ENCODE data around the gene KDELR1.
A peak's percentile ranks its signal among the peaks of the same experiment; 100 is the strongest.

KDELR1 gene

GRCh38 chr19:48371367-48371766 is 20.0 kb downstream of the KDELR1 start:
- Mint-ChIP-seq H3K4me3 (no peak overlapping the region), H3K4me1 (ENCODE audit: low read depth) (no peaks in the 10 kb centered on the region), H3K27ac (no peak overlapping the region), H3K36me3 (ENCODE audit: low read depth) (no peaks in the 10 kb centered on the region), H3K27me3 (no peaks in the 10 kb centered on the region), H3K9me3 (no peaks in the 10 kb centered on the region)
- no peak for DNase-seq

- H3K4me3 Mint-ChIP-seq = no peak overlapping the region
- H3K27me3 Mint-ChIP-seq = no peaks in the 10 kb centered on the region
- H3K36me3 Mint-ChIP-seq (ENCODE audit: low read depth) = no peaks in the 10 kb centered on the region
- H3K4me1 Mint-ChIP-seq (ENCODE audit: low read depth) = no peaks in the 10 kb centered on the region
- DNase-seq = no peak
- H3K27ac Mint-ChIP-seq = no peak overlapping the region
- no peaks in the 10 kb centered on the region for H3K9me3 Mint-ChIP-seq
Observed at GRCh38 chr19:48370955-48371354, 20.4 kb downstream of the KDELR1 start.

GRCh38 chr19:48368936-48369335 is 22.4 kb downstream of the KDELR1 start:
- H3K4me3 Mint-ChIP-seq = no peak overlapping the region
- H3K27ac Mint-ChIP-seq = no peak overlapping the region
- no peak for DNase-seq
- no peaks in the 10 kb centered on the region for H3K36me3 Mint-ChIP-seq (ENCODE audit: low read depth)
- no peaks in the 10 kb centered on the region for H3K27me3 Mint-ChIP-seq
- H3K4me1 Mint-ChIP-seq (ENCODE audit: low read depth) = peaks cover 11% of the 10 kb centered on the region
- no peaks in the 10 kb centered on the region for H3K9me3 Mint-ChIP-seq

- Mint-ChIP-seq H3K9me3 (no peaks in the 10 kb centered on the region), H3K27ac (no peak overlapping the region), H3K36me3 (ENCODE audit: low read depth) (peaks cover 6% of the 10 kb centered on the region), H3K4me1 (ENCODE audit: low read depth) (peaks cover 15% of the 10 kb centered on the region), H3K27me3 (no peaks in the 10 kb centered on the region), H3K4me3 (no peak overlapping the region)
- DNase-seq = no peak
Observed at GRCh38 chr19:48367855-48368254, 23.5 kb downstream of the KDELR1 start.

- peaks cover 19% of the 10 kb centered on the region for H3K4me1 Mint-ChIP-seq (ENCODE audit: low read depth)
- no peaks in the 10 kb centered on the region for H3K9me3 Mint-ChIP-seq
- H3K36me3 Mint-ChIP-seq (ENCODE audit: low read depth) = peaks cover 11% of the 10 kb centered on the region
- H3K27me3 Mint-ChIP-seq = no peaks in the 10 kb centered on the region
- no peak overlapping the region for H3K27ac Mint-ChIP-seq
- H3K4me3 Mint-ChIP-seq = no peak overlapping the region
- no peak for DNase-seq
Observed at GRCh38 chr19:48365602-48366001, 25.7 kb downstream of the KDELR1 start.

- Mint-ChIP-seq H3K9me3 (no peaks in the 10 kb centered on the region), H3K27me3 (no peaks in the 10 kb centered on the region), H3K27ac (peak overlapping the region; percentile 98), H3K4me3 (peak overlapping the region; percentile 86), H3K36me3 (ENCODE audit: low read depth) (peaks cover 14% of the 10 kb centered on the region), H3K4me1 (ENCODE audit: low read depth) (peaks cover 19% of the 10 kb centered on the region)
- no peak for DNase-seq
Observed at GRCh38 chr19:48364598-48365348, 26.6 kb downstream of the KDELR1 start.

- peaks cover 17% of the 10 kb centered on the region for H3K36me3 Mint-ChIP-seq (ENCODE audit: low read depth)
- H3K4me1 Mint-ChIP-seq (ENCODE audit: low read depth) = peaks cover 19% of the 10 kb centered on the region
- peak within 1 kb of the TSS; percentile 86 for H3K4me3 Mint-ChIP-seq
- H3K9me3 Mint-ChIP-seq = no peaks in the 10 kb centered on the region
- H3K27ac Mint-ChIP-seq = peak within 1 kb of the TSS; percentile 98
- peak; percentile 97 for DNase-seq
- H3K27me3 Mint-ChIP-seq = no peaks in the 10 kb centered on the region
Observed at GRCh38 chr19:48363810-48364597, 27.3 kb downstream of the KDELR1 start, which contains the start of the genes SYNGR4 and TMEM143. Gene SYNGR4, plus strand, starts transcription at chr19:48364367. Its CDS starts 1,476 bp downstream, at chr19:48365843. Gene TMEM143, minus strand, starts transcription at chr19:48363940. Its CDS starts 20 bp downstream, at chr19:48363920.

GRCh38 chr19:48363500-48363809 is 27.9 kb downstream of the KDELR1 start:
- Mint-ChIP-seq H3K9me3 (no peaks in the 10 kb centered on the region), H3K36me3 (ENCODE audit: low read depth) (peaks cover 21% of the 10 kb centered on the region), H3K4me3 (peak overlapping the region; percentile 86), H3K27me3 (no peaks in the 10 kb centered on the region), H3K4me1 (ENCODE audit: low read depth) (peaks cover 19% of the 10 kb centered on the region), H3K27ac (peak overlapping the region; percentile 98)
- no peak for DNase-seq

- no peaks in the 10 kb centered on the region for H3K9me3 Mint-ChIP-seq
- peaks cover 19% of the 10 kb centered on the region for H3K4me1 Mint-ChIP-seq (ENCODE audit: low read depth)
- DNase-seq = peak; percentile 89
- peak overlapping the region; percentile 98 for H3K27ac Mint-ChIP-seq
- H3K36me3 Mint-ChIP-seq (ENCODE audit: low read depth) = peaks cover 22% of the 10 kb centered on the region
- H3K27me3 Mint-ChIP-seq = no peaks in the 10 kb centered on the region
- H3K4me3 Mint-ChIP-seq = peak overlapping the region; percentile 86
Observed at GRCh38 chr19:48362716-48363499, 28.4 kb downstream of the KDELR1 start.

- H3K4me3 Mint-ChIP-seq = no peak overlapping the region
Observed at GRCh38 chr19:48361912-48362311, 29.4 kb downstream of the KDELR1 start.

GRCh38 chr19:48359123-48359522 is 32.2 kb downstream of the KDELR1 start:
- Mint-ChIP-seq H3K27me3 (no peaks in the 10 kb centered on the region), H3K36me3 (ENCODE audit: low read depth) (peaks cover 25% of the 10 kb centered on the region), H3K4me3 (no peak overlapping the region), H3K4me1 (ENCODE audit: low read depth) (peaks cover 10% of the 10 kb centered on the region), H3K9me3 (no peaks in the 10 kb centered on the region), H3K27ac (no peak overlapping the region)
- no peak for DNase-seq

More at GRCh38 chr19:48361912-48362311, 29.4 kb downstream of the KDELR1 start:
- Mint-ChIP-seq H3K27ac (no peak overlapping the region), H3K27me3 (no peaks in the 10 kb centered on the region), H3K4me1 (ENCODE audit: low read depth) (peaks cover 19% of the 10 kb centered on the region), H3K36me3 (ENCODE audit: low read depth) (peaks cover 25% of the 10 kb centered on the region), H3K9me3 (no peaks in the 10 kb centered on the region)
- no peak for DNase-seq

- DNase-seq = no peak
Observed at GRCh38 chr19:48355365-48355954, 35.9 kb downstream of the KDELR1 start.

GRCh38 chr19:48354332-48354992 is 36.9 kb downstream of the KDELR1 start:
- Mint-ChIP-seq H3K4me3 (no peak overlapping the region), H3K36me3 (ENCODE audit: low read depth) (peaks cover 9% of the 10 kb centered on the region), H3K27ac (no peak overlapping the region), H3K4me1 (ENCODE audit: low read depth) (peaks cover 3% of the 10 kb centered on the region), H3K9me3 (no peaks in the 10 kb centered on the region), H3K27me3 (no peaks in the 10 kb centered on the region)
- DNase-seq = no peak

More at GRCh38 chr19:48355365-48355954, 35.9 kb downstream of the KDELR1 start:
- peaks cover 15% of the 10 kb centered on the region for H3K36me3 Mint-ChIP-seq (ENCODE audit: low read depth)
- H3K4me1 Mint-ChIP-seq (ENCODE audit: low read depth) = peaks cover 3% of the 10 kb centered on the region
- no peaks in the 10 kb centered on the region for H3K27me3 Mint-ChIP-seq
- H3K9me3 Mint-ChIP-seq = no peaks in the 10 kb centered on the region
- no peak overlapping the region for H3K27ac Mint-ChIP-seq
- H3K4me3 Mint-ChIP-seq = no peak overlapping the region

GRCh38 chr19:48353677-48354076 is 37.7 kb downstream of the KDELR1 start:
- H3K36me3 Mint-ChIP-seq (ENCODE audit: low read depth) = peaks cover 7% of the 10 kb centered on the region
- no peak for DNase-seq
- H3K4me3 Mint-ChIP-seq = no peak overlapping the region
- peak overlapping the region; percentile 40 for H3K27ac Mint-ChIP-seq
- H3K27me3 Mint-ChIP-seq = no peaks in the 10 kb centered on the region
- H3K9me3 Mint-ChIP-seq = no peaks in the 10 kb centered on the region
- H3K4me1 Mint-ChIP-seq (ENCODE audit: low read depth) = peaks cover 3% of the 10 kb centered on the region

All from activated T-cell treated with anti-CD3 and anti-CD28 coated beads, Interleukin-2, amount 50 U/mL, for 24 hours (primary cell).